Astrocyte (in vitro differentiated cells and primary cell): ENCODE results near the gene SNX8. TPM values are rescaled to one million over a fixed set of nuclear protein-coding genes. Genes with fewer than 3 reads are reported as not detected.

Source experiments
- DNase-seq: peaks from one replicate; pipeline ENCODE4 v3.0.0-alpha.2; 2010; ENCODE audit warnings: low read depth
- FAIRE-seq: peaks from 2 replicates; lab custom pipeline; 2011; peaks lifted over from hg19 to GRCh38; lab: Jason Lieb, UNC
- H2AFZ ChIP-seq: 2 replicates; pipeline ENCODE4 v1.6.0; 2012; ENCODE audit warnings: low read depth, low read length, inconsistent platforms
- H3K27ac ChIP-seq: 2 replicates; pipeline ENCODE4 v1.5.1; 2011; ENCODE audit warnings: low read depth, low read length, inconsistent platforms
- H3K27me3 ChIP-seq: 2 replicates; pipeline ENCODE4 v1.6.0; 2011; ENCODE audit warnings: low read length, inconsistent platforms; ENCODE audit not compliant: insufficient read depth
- H3K36me3 ChIP-seq: 2 replicates; pipeline ENCODE4 v1.5.1; 2011; ENCODE audit warnings: low read length, inconsistent platforms; ENCODE audit not compliant: insufficient read depth
- H3K4me1 ChIP-seq: 2 replicates; pipeline ENCODE4 v1.5.1; 2011; ENCODE audit warnings: low read length, inconsistent platforms; ENCODE audit not compliant: insufficient read depth
- H3K4me2 ChIP-seq: 2 replicates; pipeline ENCODE4 v1.6.0; 2012; ENCODE audit warnings: low read length, inconsistent platforms
- H3K4me3 ChIP-seq: 2 replicates; pipeline ENCODE4 v1.5.1; 2011; ENCODE audit warnings: low read depth, mild to moderate bottlenecking, low read length, inconsistent platforms; ENCODE audit not compliant: insufficient read depth
- H3K79me2 ChIP-seq: 2 replicates; pipeline ENCODE4 v1.6.0; 2012; ENCODE audit warnings: mild to moderate bottlenecking, low read length, inconsistent platforms; ENCODE audit not compliant: insufficient read depth
- H3K9ac ChIP-seq: 2 replicates; pipeline ENCODE4 v1.6.0; 2012; ENCODE audit warnings: mild to moderate bottlenecking, low read length, inconsistent platforms
- H3K9me3 ChIP-seq: 2 replicates; pipeline ENCODE4 v1.5.1; 2012; ENCODE audit warnings: low read depth, mild to moderate bottlenecking, low read length, inconsistent platforms; ENCODE audit not compliant: insufficient read depth
- H4K20me1 ChIP-seq: 2 replicates; pipeline ENCODE4 v1.6.0; 2012; ENCODE audit warnings: low read length, inconsistent platforms; ENCODE audit not compliant: insufficient read depth
- H3K27ac Mint-ChIP-seq: one replicate; pipeline ENCODE4 v1.8.0; 2021; ENCODE audit warnings: mild to moderate bottlenecking, mixed read lengths; ENCODE audit not compliant: unreplicated experiment
- H3K27me3 Mint-ChIP-seq: one replicate; pipeline ENCODE4 v1.8.0; 2021; ENCODE audit warnings: low read depth, mixed read lengths; ENCODE audit not compliant: unreplicated experiment
- H3K36me3 Mint-ChIP-seq: one replicate; pipeline ENCODE4 v1.8.0; 2021; ENCODE audit warnings: low read depth, mixed read lengths; ENCODE audit not compliant: unreplicated experiment
- H3K4me1 Mint-ChIP-seq: one replicate; pipeline ENCODE4 v1.8.0; 2021; ENCODE audit warnings: low read depth, mixed read lengths; ENCODE audit not compliant: unreplicated experiment
- H3K4me3 Mint-ChIP-seq: one replicate; pipeline ENCODE4 v1.8.0; 2021; ENCODE audit warnings: mild to moderate bottlenecking, moderate library complexity, mixed read lengths; ENCODE audit not compliant: unreplicated experiment
- H3K9me3 Mint-ChIP-seq: one replicate; pipeline ENCODE4 v1.8.0; 2021; ENCODE audit warnings: mild to moderate bottlenecking, mixed read lengths; ENCODE audit not compliant: unreplicated experiment
- EZH2 ChIP-seq: IDR thresholded peaks from 2 replicates; pipeline ENCODE4 v1.6.1; 2012; ENCODE audit warnings: mild to moderate bottlenecking, low read length, inconsistent platforms; ENCODE audit not compliant: insufficient read depth
- total RNA-seq: library from RNA; stranded (reverse); gene quantifications from 2 replicates; pipeline ENCODE4 v1.2.1, GENCODE V29; 2021
- TF ChIP-seq, protein P1 (sequence below): IDR thresholded peaks from 2 replicates; pipeline ENCODE4 v1.5.1; 2011; ENCODE audit warnings: low read depth, mild to moderate bottlenecking, inconsistent platforms, low read length, moderate library complexity; ENCODE audit not compliant: insufficient read depth

Gene SNX8
- total RNA-seq, 1 donor from 2014 or later: 28.9 TPM

DNA sequence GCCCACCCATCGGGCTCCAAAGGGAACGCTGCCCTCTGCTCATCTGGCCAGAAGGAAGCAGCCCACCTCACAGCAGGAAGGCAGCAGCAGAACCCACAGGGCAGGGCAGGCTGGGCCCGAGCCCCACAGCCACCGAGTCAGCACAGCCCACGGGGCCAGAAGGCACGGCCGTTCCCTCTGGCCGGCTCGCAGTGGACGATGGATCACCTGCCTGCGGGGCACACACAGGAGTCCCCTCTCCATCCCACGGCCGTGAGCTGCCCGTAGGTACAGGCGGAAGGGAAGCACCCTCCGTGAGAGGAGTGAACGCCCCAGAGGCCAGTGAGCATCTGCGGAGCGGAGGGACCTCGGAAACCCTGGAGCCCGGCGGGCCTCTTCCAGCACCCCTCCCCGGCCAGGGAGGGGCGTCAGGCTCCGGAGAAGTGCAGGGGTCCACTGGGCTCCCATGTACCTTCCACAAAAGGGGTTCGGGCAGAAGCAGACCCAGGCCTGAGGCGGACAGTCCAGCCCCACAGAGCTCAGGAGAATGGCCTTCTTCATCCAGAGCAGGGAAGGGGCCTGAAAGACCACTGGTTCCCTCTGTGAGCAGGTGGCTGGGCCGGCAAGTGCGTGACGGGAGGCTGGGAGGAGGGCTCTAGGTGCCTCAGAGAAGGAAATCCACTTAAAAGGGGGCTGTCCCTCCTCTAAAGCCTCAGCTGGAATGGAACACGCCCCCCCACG, 60.6 kb downstream of the SNX8 start:
- Histone ChIP-seq H3K27ac (no peak overlapping the region), H3K4me1 (peaks cover 26% of the 10 kb centered on the region), H3K27me3 (no peaks in the 10 kb centered on the region), H3K4me3 (no peak overlapping the region), H2AFZ (no peak overlapping the region), H3K4me2 (no peak overlapping the region), H3K9me3 (no peaks in the 10 kb centered on the region), H3K36me3 (no peaks in the 10 kb centered on the region), H4K20me1 (peaks cover 26% of the 10 kb centered on the region), H3K79me2 (no peaks in the 10 kb centered on the region), H3K9ac (no peak overlapping the region)
- Mint-ChIP-seq H3K36me3 (peaks cover 14% of the 10 kb centered on the region), H3K27me3 (peaks cover 5% of the 10 kb centered on the region), H3K4me1 (peaks cover 10% of the 10 kb centered on the region), H3K27ac (no peak overlapping the region), H3K9me3 (no peaks in the 10 kb centered on the region), H3K4me3 (no peak overlapping the region)
- no peak for TF ChIP-seq EZH2
- TF ChIP-seq, protein P1, sequence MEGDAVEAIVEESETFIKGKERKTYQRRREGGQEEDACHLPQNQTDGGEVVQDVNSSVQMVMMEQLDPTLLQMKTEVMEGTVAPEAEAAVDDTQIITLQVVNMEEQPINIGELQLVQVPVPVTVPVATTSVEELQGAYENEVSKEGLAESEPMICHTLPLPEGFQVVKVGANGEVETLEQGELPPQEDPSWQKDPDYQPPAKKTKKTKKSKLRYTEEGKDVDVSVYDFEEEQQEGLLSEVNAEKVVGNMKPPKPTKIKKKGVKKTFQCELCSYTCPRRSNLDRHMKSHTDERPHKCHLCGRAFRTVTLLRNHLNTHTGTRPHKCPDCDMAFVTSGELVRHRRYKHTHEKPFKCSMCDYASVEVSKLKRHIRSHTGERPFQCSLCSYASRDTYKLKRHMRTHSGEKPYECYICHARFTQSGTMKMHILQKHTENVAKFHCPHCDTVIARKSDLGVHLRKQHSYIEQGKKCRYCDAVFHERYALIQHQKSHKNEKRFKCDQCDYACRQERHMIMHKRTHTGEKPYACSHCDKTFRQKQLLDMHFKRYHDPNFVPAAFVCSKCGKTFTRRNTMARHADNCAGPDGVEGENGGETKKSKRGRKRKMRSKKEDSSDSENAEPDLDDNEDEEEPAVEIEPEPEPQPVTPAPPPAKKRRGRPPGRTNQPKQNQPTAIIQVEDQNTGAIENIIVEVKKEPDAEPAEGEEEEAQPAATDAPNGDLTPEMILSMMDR: no peak
- FAIRE-seq (no peak), DNase-seq (no peak)

DNA sequence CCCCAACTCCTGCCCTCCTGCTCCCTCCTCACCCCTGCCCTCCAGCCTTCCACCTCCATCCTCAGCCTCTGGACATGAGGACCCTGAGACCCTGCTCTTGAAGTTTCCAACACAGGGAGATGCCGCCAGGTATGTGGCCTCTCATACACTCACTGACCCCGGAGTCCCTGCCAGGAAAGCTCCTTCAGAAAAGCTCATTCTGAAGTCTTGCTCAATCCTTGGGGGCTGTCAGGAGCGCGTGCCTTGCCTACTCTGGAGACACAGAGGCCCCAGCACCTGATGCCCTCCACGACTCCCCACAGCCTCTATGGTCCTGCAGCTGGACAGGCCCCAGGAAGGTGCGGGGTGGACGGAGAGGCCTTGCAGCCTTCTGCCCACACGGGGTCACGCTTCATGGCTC, 61.2 kb downstream of the SNX8 start:
- DNase-seq: no peak
- Histone ChIP-seq H3K9me3 (no peaks in the 10 kb centered on the region), H3K4me1 (peaks cover 31% of the 10 kb centered on the region), H3K27ac (no peak overlapping the region), H3K27me3 (no peaks in the 10 kb centered on the region), H3K9ac (no peak overlapping the region), H3K79me2 (no peaks in the 10 kb centered on the region), H3K4me2 (no peak overlapping the region), H3K4me3 (no peak overlapping the region), H4K20me1 (peaks cover 26% of the 10 kb centered on the region), H3K36me3 (no peaks in the 10 kb centered on the region), H2AFZ (no peak overlapping the region)
- Mint-ChIP-seq H3K27ac (no peak overlapping the region), H3K4me3 (no peak overlapping the region), H3K4me1 (peaks cover 15% of the 10 kb centered on the region), H3K9me3 (no peaks in the 10 kb centered on the region), H3K27me3 (peaks cover 5% of the 10 kb centered on the region), H3K36me3 (peaks cover 14% of the 10 kb centered on the region)
- TF ChIP-seq EZH2: no peak
- TF ChIP-seq, protein P1: no peak
- no peak for FAIRE-seq
